Measurements from ENCODE around the gene EDA.

The EDA gene

DNA sequence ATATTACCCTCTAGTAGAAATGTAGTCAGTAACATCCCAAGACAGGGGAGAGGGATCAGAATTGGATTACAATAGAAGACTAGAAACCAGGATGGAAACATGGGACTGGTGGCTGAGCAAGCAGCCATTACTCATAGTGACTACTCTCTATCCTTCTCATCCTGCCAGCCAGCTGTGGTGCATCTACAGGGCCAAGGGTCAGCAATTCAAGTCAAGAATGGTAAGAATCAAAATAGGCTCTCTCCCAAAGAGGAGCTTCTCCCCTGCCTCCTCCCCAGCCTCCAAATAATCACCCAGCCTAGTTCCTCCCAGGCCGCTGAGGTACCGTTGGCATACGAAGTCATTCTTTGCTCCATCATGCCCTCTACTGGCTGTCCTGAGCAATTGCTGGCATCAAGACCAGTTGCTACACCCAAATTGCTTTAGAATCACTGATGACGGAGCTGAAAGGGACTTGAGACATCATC is 414.4 kb downstream of the EDA start:
- TF ChIP-seq FOXM1 (IDR thresholded peaks at IDR 0.05; ENCODE audit: borderline replicate concordance, low read depth) = no peak
- TF ChIP-seq RAD21 (IDR thresholded peaks at IDR 0.05; ENCODE audit: low read depth) = peak; percentile 63

DNA sequence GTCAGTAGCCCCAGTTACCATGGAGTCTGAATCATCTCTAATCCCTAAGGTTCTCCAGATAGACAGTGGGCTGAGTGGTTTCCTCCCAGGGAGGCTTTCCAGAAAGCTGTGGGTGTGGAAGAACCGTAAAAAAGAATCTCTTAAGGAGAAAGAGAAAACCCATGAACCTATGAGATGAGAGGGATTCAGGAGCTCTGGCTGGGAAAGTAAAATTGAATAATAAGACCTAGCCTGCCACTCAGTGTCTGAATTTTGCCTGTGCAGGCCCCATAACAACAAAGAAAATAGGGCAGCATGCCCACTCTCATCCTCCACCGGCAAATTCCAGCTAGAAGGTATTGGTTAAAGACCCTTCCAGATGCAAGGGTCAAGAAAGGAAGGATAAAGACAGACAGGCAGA is 416.9 kb downstream of the EDA start:
- TF ChIP-seq, protein P1, sequence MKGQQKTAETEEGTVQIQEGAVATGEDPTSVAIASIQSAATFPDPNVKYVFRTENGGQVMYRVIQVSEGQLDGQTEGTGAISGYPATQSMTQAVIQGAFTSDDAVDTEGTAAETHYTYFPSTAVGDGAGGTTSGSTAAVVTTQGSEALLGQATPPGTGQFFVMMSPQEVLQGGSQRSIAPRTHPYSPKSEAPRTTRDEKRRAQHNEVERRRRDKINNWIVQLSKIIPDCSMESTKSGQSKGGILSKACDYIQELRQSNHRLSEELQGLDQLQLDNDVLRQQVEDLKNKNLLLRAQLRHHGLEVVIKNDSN (IDR thresholded peaks at IDR 0.05) = no peak
- no peak for TF ChIP-seq CEBPB (IDR thresholded peaks at IDR 0.05)
- TF ChIP-seq TEAD4 (IDR thresholded peaks at IDR 0.05) = no peak
- TF ChIP-seq NFIC (IDR thresholded peaks at IDR 0.05) = no peak

DNA sequence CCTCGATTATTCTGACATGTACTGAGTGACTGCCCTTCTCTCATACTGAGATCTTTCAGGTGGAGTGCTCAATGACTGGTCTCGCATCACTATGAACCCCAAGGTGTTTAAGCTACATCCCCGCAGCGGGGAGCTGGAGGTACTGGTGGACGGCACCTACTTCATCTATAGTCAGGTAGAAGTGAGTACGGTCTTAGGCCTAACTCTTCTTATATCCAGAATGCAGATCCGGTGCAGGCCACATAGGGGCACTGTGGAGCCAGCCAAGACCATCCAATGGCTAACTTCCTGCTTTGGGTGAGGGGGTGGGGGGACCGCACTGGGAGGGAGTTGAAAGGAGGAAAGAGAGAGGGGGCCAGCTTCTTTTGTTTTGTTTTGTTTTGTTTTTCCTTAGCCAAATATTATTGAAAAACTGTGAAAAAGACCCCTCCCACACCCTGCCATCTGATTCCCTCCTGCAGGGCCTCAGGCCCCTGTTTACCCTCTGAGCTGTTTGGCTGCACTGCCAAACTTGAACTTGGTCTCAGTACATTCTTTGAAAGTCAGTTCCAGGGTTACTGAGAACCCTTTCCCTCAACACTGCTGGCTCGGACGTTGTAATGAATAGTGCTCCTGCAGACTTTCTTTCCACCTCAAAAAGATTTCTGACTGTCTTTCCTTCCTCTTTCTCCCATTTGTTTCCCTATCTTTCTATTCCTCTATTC is 417.6 kb downstream of the EDA start:
- TF ChIP-seq RAD21 (IDR thresholded peaks at IDR 0.05; ENCODE audit: low read depth) = peak; percentile 66
- TF ChIP-seq YY1 (IDR thresholded peaks at IDR 0.05; ENCODE audit: low read depth) = no peak

DNA sequence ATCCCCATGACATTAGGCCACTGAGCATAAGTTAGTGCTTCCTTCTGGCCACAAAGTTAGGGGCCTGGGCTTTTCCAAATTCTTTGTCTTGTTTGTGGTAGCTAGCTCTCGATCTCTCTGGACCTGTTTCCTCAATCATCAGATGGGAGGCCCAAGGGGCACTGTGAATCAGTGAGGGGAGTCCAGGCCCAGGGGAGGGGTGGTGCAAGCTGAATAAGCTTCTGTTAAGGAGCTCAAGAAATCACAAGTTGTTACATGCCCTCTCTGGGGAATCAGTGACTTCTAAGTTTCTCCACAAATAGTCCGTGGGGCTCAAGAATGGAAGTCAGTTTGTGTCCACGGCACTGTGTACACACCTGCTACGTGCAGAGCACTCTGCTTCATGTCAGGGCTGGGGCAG is 418.7 kb downstream of the EDA start:
- TF ChIP-seq ZBTB7A (IDR thresholded peaks at IDR 0.05; ENCODE audit: low read depth) (no peak), TEAD4 (IDR thresholded peaks at IDR 0.05) (no peak), CEBPB (IDR thresholded peaks at IDR 0.05) (no peak), CREB1 (IDR thresholded peaks at IDR 0.05; ENCODE audit: low read depth) (no peak), TCF12 (IDR thresholded peaks at IDR 0.05; ENCODE audit: low read depth) (no peak), FOXM1 (IDR thresholded peaks at IDR 0.05; ENCODE audit: borderline replicate concordance, low read depth) (no peak), RAD21 (IDR thresholded peaks at IDR 0.05; ENCODE audit: low read depth) (no peak), NFIC (IDR thresholded peaks at IDR 0.05) (no peak), EGR1 (IDR thresholded peaks at IDR 0.05) (no peak), EP300 (IDR thresholded peaks at IDR 0.05; ENCODE audit: borderline replicate concordance) (no peak), TAF1 (IDR thresholded peaks at IDR 0.05; ENCODE audit: low read depth) (no peak), YY1 (IDR thresholded peaks at IDR 0.05; ENCODE audit: low read depth) (no peak)
- TF ChIP-seq, protein P2, sequence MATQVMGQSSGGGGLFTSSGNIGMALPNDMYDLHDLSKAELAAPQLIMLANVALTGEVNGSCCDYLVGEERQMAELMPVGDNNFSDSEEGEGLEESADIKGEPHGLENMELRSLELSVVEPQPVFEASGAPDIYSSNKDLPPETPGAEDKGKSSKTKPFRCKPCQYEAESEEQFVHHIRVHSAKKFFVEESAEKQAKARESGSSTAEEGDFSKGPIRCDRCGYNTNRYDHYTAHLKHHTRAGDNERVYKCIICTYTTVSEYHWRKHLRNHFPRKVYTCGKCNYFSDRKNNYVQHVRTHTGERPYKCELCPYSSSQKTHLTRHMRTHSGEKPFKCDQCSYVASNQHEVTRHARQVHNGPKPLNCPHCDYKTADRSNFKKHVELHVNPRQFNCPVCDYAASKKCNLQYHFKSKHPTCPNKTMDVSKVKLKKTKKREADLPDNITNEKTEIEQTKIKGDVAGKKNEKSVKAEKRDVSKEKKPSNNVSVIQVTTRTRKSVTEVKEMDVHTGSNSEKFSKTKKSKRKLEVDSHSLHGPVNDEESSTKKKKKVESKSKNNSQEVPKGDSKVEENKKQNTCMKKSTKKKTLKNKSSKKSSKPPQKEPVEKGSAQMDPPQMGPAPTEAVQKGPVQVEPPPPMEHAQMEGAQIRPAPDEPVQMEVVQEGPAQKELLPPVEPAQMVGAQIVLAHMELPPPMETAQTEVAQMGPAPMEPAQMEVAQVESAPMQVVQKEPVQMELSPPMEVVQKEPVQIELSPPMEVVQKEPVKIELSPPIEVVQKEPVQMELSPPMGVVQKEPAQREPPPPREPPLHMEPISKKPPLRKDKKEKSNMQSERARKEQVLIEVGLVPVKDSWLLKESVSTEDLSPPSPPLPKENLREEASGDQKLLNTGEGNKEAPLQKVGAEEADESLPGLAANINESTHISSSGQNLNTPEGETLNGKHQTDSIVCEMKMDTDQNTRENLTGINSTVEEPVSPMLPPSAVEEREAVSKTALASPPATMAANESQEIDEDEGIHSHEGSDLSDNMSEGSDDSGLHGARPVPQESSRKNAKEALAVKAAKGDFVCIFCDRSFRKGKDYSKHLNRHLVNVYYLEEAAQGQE (IDR thresholded peaks at IDR 0.05; ENCODE audit: low read depth) = no peak
- TF ChIP-seq, protein P1 (IDR thresholded peaks at IDR 0.05) = no peak
- TF ChIP-seq, protein P3, sequence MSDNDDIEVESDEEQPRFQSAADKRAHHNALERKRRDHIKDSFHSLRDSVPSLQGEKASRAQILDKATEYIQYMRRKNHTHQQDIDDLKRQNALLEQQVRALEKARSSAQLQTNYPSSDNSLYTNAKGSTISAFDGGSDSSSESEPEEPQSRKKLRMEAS (IDR thresholded peaks at IDR 0.05) = no peak

DNA sequence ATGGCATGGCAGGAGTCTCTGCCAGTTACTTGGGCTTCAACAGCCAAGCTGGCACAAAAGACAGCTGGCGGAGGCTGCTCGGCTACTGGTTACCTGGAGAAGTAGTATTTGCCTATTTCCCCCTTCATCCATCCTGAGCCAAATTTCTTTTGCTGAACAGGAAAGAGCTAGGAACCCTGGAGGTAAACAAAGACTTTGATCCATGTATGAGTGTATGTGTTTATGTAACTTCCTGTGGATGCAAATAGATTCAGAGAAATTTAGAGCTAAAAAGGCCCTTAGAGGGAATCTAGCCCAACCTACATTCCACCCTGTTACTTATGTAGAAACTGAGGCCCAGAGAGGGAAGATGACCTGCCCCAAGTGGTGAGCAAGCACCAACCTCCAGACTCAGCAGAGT is 422.6 kb downstream of the EDA start:
- no peak for TF ChIP-seq TCF12 (IDR thresholded peaks at IDR 0.05; ENCODE audit: low read depth)
- no peak for TF ChIP-seq YY1 (IDR thresholded peaks at IDR 0.05; ENCODE audit: low read depth)
- TF ChIP-seq, protein P2 (IDR thresholded peaks at IDR 0.05; ENCODE audit: low read depth) = no peak
- no peak for TF ChIP-seq TAF1 (IDR thresholded peaks at IDR 0.05; ENCODE audit: low read depth)
- TF ChIP-seq, protein P3 (IDR thresholded peaks at IDR 0.05) = no peak

DNA sequence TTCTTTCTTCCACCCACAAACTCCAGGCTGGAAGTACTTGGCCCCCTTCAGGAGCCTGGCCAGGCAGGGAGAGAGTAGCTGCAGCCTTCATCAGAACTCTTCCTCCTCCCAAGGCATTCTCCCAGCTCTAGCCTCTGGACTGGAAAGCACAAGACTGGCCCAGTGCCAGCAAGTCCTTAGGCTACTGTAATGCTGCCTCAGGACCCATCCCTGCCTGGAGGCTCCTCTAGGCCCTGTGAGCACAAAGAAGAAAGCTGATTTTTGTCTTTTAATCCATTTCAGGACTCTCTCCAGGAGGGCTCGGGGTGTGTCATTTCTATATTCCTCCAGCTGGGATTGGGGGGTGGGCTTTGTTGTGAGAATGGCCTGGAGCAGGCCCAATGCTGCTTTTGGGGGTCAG is 423.0 kb downstream of the EDA start:
- TF ChIP-seq TEAD4 (IDR thresholded peaks at IDR 0.05) = no peak
- no peak for TF ChIP-seq CREB1 (IDR thresholded peaks at IDR 0.05; ENCODE audit: low read depth)
- no peak for TF ChIP-seq NFIC (IDR thresholded peaks at IDR 0.05)
- TF ChIP-seq TCF12 (IDR thresholded peaks at IDR 0.05; ENCODE audit: low read depth) = no peak
- TF ChIP-seq CEBPB (IDR thresholded peaks at IDR 0.05) = no peak
- TF ChIP-seq, protein P3 (IDR thresholded peaks at IDR 0.05) = no peak
- TF ChIP-seq, protein P2 (IDR thresholded peaks at IDR 0.05; ENCODE audit: low read depth) = no peak
- TF ChIP-seq EGR1 (IDR thresholded peaks at IDR 0.05) = no peak
- TF ChIP-seq, protein P1 (IDR thresholded peaks at IDR 0.05) = no peak
- no peak for TF ChIP-seq YY1 (IDR thresholded peaks at IDR 0.05; ENCODE audit: low read depth)
- no peak for TF ChIP-seq ZBTB7A (IDR thresholded peaks at IDR 0.05; ENCODE audit: low read depth)
- no peak for TF ChIP-seq RAD21 (IDR thresholded peaks at IDR 0.05; ENCODE audit: low read depth)
- TF ChIP-seq EP300 (IDR thresholded peaks at IDR 0.05; ENCODE audit: borderline replicate concordance) = no peak
- TF ChIP-seq TAF1 (IDR thresholded peaks at IDR 0.05; ENCODE audit: low read depth) = no peak
- TF ChIP-seq FOXM1 (IDR thresholded peaks at IDR 0.05; ENCODE audit: borderline replicate concordance, low read depth) = no peak
